KMS-11 (cell line): ENCODE measurements around the gene AIPL1.

ENCODE experiments used
- H2AFZ ChIP-seq: fragments of 200-600 bp; sonication (generic); 2 replicates; pipeline ENCODE4 v1.6.1; 2016; ENCODE audit warnings: antibody characterized with exemption, mixed run types, low read depth
- H3K27ac ChIP-seq: fragments of 200-600 bp; sonication (generic); 2 replicates; pipeline ENCODE4 v1.6.1; 2016; ENCODE audit warnings: mild to moderate bottlenecking, mixed run types
- H3K27me3 ChIP-seq: fragments of 200-600 bp; sonication (generic); 2 replicates; pipeline ENCODE4 v1.6.1; 2017; ENCODE audit warnings: mild to moderate bottlenecking, low read depth, mixed run types, moderate library complexity; ENCODE audit not compliant: insufficient read depth
- H3K36me3 ChIP-seq: fragments of 200-600 bp; sonication (generic); 2 replicates; pipeline ENCODE4 v1.6.1; 2017; ENCODE audit warnings: mild to moderate bottlenecking, mixed run types; ENCODE audit not compliant: insufficient read depth
- H3K4me1 ChIP-seq: fragments of 200-600 bp; sonication (generic); 2 replicates; pipeline ENCODE4 v1.6.1; 2016; ENCODE audit warnings: mild to moderate bottlenecking, low read depth, mixed run types; ENCODE audit not compliant: poor library complexity, severe bottlenecking
- H3K4me2 ChIP-seq: fragments of 200-600 bp; sonication (generic); 2 replicates; pipeline ENCODE4 v1.7.0; 2016; ENCODE audit warnings: mild to moderate bottlenecking, mixed run types
- H3K4me3 ChIP-seq: fragments of 200-600 bp; sonication (generic); IDR thresholded peaks from 2 replicates; pipeline ENCODE4 v1.6.1; 2017; ENCODE audit warnings: low read depth, low read length, mixed read lengths; ENCODE audit not compliant: insufficient read depth
- H3K79me2 ChIP-seq: fragments of 200-600 bp; sonication (generic); 2 replicates; pipeline ENCODE4 v1.6.1; 2016; ENCODE audit warnings: low read depth, mixed run types; ENCODE audit not compliant: insufficient read depth
- H3K9ac ChIP-seq: fragments of 200-600 bp; sonication (generic); 2 replicates; pipeline ENCODE4 v1.6.1; 2016; ENCODE audit warnings: mild to moderate bottlenecking, mixed run types
- H4K20me1 ChIP-seq: fragments of 200-600 bp; sonication (generic); 2 replicates; pipeline ENCODE4 v1.6.1; 2016; ENCODE audit warnings: mild to moderate bottlenecking, mixed run types; ENCODE audit not compliant: insufficient read depth
- CTCF ChIP-seq: fragments of 200-600 bp; sonication (generic); conservative IDR thresholded peaks from 2 replicates; pipeline ENCODE4 v1.6.1; 2017; ENCODE audit warnings: low read depth, mild to moderate bottlenecking, antibody characterized with exemption, low read length, moderate library complexity, mixed read lengths

Gene AIPL1

GRCh38 chr17:6427279-6427781, 7.6 kb downstream of the AIPL1 start:
- H3K36me3 ChIP-seq = no peaks in the 10 kb centered on the region
- no peak for TF ChIP-seq CTCF
- H3K27ac ChIP-seq = no peak overlapping the region
- no peak overlapping the region for H3K9ac ChIP-seq
- H3K4me1 ChIP-seq = no peaks in the 10 kb centered on the region
- no peak overlapping the region for H3K4me2 ChIP-seq
- no peaks in the 10 kb centered on the region for H3K79me2 ChIP-seq
- no peak overlapping the region for H3K4me3 ChIP-seq
- no peaks in the 10 kb centered on the region for H3K27me3 ChIP-seq
- no peak overlapping the region for H2AFZ ChIP-seq
- H4K20me1 ChIP-seq = no peaks in the 10 kb centered on the region

GRCh38 chr17:6426356-6427101, 8.4 kb downstream of the AIPL1 start:
- Histone ChIP-seq H3K4me2 (no peak overlapping the region), H3K27me3 (no peaks in the 10 kb centered on the region)
- TF ChIP-seq CTCF = no peak

GRCh38 chr17:6425407-6425806, 9.5 kb downstream of the AIPL1 start:
- Histone ChIP-seq H3K4me1 (no peaks in the 10 kb centered on the region), H4K20me1 (no peaks in the 10 kb centered on the region), H3K4me2 (no peak overlapping the region)

More at GRCh38 chr17:6426356-6427101, 8.4 kb downstream of the AIPL1 start:
- H3K79me2 ChIP-seq = no peaks in the 10 kb centered on the region
- no peaks in the 10 kb centered on the region for H3K36me3 ChIP-seq
- H3K27ac ChIP-seq = no peak overlapping the region
- no peak overlapping the region for H3K4me3 ChIP-seq
- H3K4me1 ChIP-seq = no peaks in the 10 kb centered on the region
- H3K9ac ChIP-seq = no peak overlapping the region
- no peak overlapping the region for H2AFZ ChIP-seq
- no peaks in the 10 kb centered on the region for H4K20me1 ChIP-seq

GRCh38 chr17:6423931-6424330, 11.0 kb downstream of the AIPL1 start:
- Histone ChIP-seq H3K4me2 (no peak overlapping the region), H3K9ac (no peak overlapping the region), H3K4me3 (no peak overlapping the region), H2AFZ (no peak overlapping the region), H3K27me3 (no peaks in the 10 kb centered on the region), H4K20me1 (no peaks in the 10 kb centered on the region), H3K27ac (no peak overlapping the region), H3K36me3 (no peaks in the 10 kb centered on the region), H3K79me2 (no peaks in the 10 kb centered on the region), H3K4me1 (no peaks in the 10 kb centered on the region)
- TF ChIP-seq CTCF = no peak

More at GRCh38 chr17:6425407-6425806, 9.5 kb downstream of the AIPL1 start:
- no peak for TF ChIP-seq CTCF
- no peak overlapping the region for H3K9ac ChIP-seq
- no peak overlapping the region for H3K4me3 ChIP-seq
- H3K27me3 ChIP-seq = no peaks in the 10 kb centered on the region
- no peaks in the 10 kb centered on the region for H3K36me3 ChIP-seq
- H3K27ac ChIP-seq = no peak overlapping the region
- H2AFZ ChIP-seq = no peak overlapping the region
- no peaks in the 10 kb centered on the region for H3K79me2 ChIP-seq
